Measurements from ENCODE around the gene MNX1.

GRCh38 chr7:156986378-156986777 is 24.1 kb downstream of the MNX1 start:
- TF ChIP-seq CTCF (IDR thresholded peaks at IDR 0.05; ENCODE audit: insufficient read depth, low read depth, low read length) = no peak
- no peak for TF ChIP-seq EZH2 (IDR thresholded peaks at IDR 0.05; ENCODE audit: insufficient read depth, low read length)

All from astrocyte (in vitro differentiated cells and primary cell).